Coronary artery (tissue), 2 donors: ENCODE data around the gene ACACB.

Experiments
- DNase-seq: peaks from one replicate; pipeline ENCODE4 v3.0.0-alpha.2; 2017; ENCODE audit warnings: low spot score
- H3K27ac ChIP-seq, 2 donors: fragments of 200-600 bp; sonication (generic); one replicate each; pipeline ENCODE4 v1.5.1; 2016 to 2019
- H3K4me3 ChIP-seq: fragments of 200-600 bp; sonication (generic); 2 replicates; pipeline ENCODE4 v1.5.1; 2016; ENCODE audit warnings: mild to moderate bottlenecking, moderate library complexity
- CTCF ChIP-seq: fragments of 200-600 bp; sonication (generic); IDR thresholded peaks from one replicate; pipeline ENCODE4 v1.5.1; 2019; ENCODE audit warnings: antibody characterized with exemption

The ACACB gene

GRCh38 chr12:109202770-109203169, 86.4 kb downstream of the ACACB start:
- no peak for DNase-seq
- TF ChIP-seq CTCF = no peak
- Histone ChIP-seq H3K4me3 (no peak overlapping the region), H3K27ac (no peak overlapping the region)

- no peak for DNase-seq
Measured at GRCh38 chr12:109203480-109203879, 87.1 kb downstream of the ACACB start.

GRCh38 chr12:109209082-109209481, 92.7 kb downstream of the ACACB start:
- no peak for TF ChIP-seq CTCF

More at GRCh38 chr12:109203480-109203879, 87.1 kb downstream of the ACACB start:
- Histone ChIP-seq H3K4me3 (no peak overlapping the region), H3K27ac (no peak overlapping the region)
- no peak for TF ChIP-seq CTCF

GRCh38 chr12:109212460-109213115, 96.2 kb downstream of the ACACB start:
- no peak for TF ChIP-seq CTCF
- H3K27ac ChIP-seq = no peak overlapping the region
- no peak for DNase-seq
- H3K4me3 ChIP-seq = no peak overlapping the region

More at GRCh38 chr12:109209082-109209481, 92.7 kb downstream of the ACACB start:
- no peak for DNase-seq
- Histone ChIP-seq H3K27ac (no peak overlapping the region), H3K4me3 (no peak overlapping the region)

GRCh38 chr12:109214131-109214530, 97.7 kb downstream of the ACACB start:
- Histone ChIP-seq H3K27ac (no peak overlapping the region), H3K4me3 (no peak overlapping the region)
- DNase-seq = no peak
- TF ChIP-seq CTCF = no peak

GRCh38 chr12:109218996-109219395, 102.6 kb downstream of the ACACB start:
- H3K27ac ChIP-seq = no peak overlapping the region
- H3K4me3 ChIP-seq = no peak overlapping the region
- TF ChIP-seq CTCF = no peak
- no peak for DNase-seq

GRCh38 chr12:109219938-109220337, 103.6 kb downstream of the ACACB start:
- no peak overlapping the region for H3K4me3 ChIP-seq

More at GRCh38 chr12:109219938-109220337, 103.6 kb downstream of the ACACB start:
- no peak for TF ChIP-seq CTCF
- H3K27ac ChIP-seq = no peak overlapping the region
- no peak for DNase-seq
